ENCODE results near the gene PLAC1.
A peak's percentile ranks its signal among the peaks of the same experiment; 100 is the strongest.

PLAC1 gene

DNA sequence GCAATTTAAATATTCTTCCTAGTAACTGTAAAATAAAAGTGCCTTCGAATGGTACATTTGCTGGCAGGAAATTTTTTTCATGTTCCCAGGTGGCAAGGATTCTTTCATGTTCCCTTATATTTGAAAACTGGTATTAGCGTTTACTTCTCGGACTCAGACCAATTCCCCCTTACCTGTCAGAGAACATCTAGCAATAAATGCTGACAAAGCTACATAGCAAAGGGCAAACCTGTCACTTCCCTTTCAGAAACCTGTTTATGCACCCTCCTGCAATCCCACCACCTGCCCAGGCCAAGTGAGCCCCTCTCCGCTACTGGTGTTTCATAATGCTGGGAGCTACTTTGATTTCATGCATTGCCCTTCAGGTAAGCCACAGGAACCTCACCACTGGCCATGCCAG is 100.1 kb downstream of the PLAC1 start:
- TF ChIP-seq, protein P1, sequence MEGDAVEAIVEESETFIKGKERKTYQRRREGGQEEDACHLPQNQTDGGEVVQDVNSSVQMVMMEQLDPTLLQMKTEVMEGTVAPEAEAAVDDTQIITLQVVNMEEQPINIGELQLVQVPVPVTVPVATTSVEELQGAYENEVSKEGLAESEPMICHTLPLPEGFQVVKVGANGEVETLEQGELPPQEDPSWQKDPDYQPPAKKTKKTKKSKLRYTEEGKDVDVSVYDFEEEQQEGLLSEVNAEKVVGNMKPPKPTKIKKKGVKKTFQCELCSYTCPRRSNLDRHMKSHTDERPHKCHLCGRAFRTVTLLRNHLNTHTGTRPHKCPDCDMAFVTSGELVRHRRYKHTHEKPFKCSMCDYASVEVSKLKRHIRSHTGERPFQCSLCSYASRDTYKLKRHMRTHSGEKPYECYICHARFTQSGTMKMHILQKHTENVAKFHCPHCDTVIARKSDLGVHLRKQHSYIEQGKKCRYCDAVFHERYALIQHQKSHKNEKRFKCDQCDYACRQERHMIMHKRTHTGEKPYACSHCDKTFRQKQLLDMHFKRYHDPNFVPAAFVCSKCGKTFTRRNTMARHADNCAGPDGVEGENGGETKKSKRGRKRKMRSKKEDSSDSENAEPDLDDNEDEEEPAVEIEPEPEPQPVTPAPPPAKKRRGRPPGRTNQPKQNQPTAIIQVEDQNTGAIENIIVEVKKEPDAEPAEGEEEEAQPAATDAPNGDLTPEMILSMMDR (conservative IDR thresholded peaks at IDR 0.05; ENCODE audit: low read depth): no peak
- POLR2A ChIA-PET (ENCODE audit: low non-redundant PET): no interaction called here
- no peak for DNase-seq (ENCODE audit: low spot score)
- H3K27ac ChIP-seq: no peak overlapping the region
- CTCF ChIA-PET: no interaction called here

DNA sequence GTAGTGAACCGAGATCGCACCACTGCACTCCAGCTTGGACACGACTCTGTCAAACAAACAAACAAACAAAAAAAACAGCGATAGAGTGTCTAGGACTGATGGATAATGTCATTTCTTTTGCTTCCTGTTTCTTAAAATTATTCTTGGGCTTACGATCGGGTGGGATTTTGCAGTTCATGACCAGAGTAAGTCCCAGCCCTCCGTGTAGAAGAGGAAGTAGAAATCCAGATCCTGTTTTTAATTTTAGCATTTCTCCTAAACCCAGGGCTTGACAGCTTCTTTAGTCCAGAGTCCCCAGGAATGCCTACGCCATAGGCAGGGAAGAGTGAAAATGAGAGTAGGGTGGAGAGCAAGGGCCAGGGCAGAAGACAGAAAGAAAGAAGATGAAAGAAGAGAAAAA is 104.0 kb downstream of the PLAC1 start:
- TF ChIP-seq, protein P1 (conservative IDR thresholded peaks at IDR 0.05; ENCODE audit: low read depth): no peak
- no peak overlapping the region for H3K27ac ChIP-seq
- ChIA-PET CTCF (no interaction called here), POLR2A (ENCODE audit: low non-redundant PET) (no interaction called here)
- no peak for DNase-seq (ENCODE audit: low spot score)

DNA sequence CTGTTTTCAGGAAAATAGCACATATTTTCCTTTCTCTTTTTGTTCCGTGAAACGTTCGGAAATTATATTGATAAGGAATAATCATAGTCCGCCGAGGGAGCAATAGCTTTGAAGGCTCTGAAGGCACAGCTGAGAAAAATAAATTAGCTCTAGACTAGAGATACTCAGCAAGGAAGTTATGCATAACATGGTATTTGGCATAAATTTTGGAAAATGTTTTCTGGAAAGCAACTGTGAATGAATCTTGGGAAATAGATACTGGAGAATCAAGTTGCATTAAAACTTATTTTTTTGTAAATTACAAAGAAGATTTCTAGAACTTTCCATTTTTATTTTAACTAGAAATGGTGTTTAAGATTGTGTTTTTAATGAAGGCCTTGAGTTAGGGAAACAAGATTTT is 105.9 kb downstream of the PLAC1 start:
- H3K27ac ChIP-seq: no peak overlapping the region
- ChIA-PET CTCF (no interaction called here), POLR2A (ENCODE audit: low non-redundant PET) (no interaction called here)
- DNase-seq (ENCODE audit: low spot score): no peak
- TF ChIP-seq, protein P1 (conservative IDR thresholded peaks at IDR 0.05; ENCODE audit: low read depth): no peak

DNA sequence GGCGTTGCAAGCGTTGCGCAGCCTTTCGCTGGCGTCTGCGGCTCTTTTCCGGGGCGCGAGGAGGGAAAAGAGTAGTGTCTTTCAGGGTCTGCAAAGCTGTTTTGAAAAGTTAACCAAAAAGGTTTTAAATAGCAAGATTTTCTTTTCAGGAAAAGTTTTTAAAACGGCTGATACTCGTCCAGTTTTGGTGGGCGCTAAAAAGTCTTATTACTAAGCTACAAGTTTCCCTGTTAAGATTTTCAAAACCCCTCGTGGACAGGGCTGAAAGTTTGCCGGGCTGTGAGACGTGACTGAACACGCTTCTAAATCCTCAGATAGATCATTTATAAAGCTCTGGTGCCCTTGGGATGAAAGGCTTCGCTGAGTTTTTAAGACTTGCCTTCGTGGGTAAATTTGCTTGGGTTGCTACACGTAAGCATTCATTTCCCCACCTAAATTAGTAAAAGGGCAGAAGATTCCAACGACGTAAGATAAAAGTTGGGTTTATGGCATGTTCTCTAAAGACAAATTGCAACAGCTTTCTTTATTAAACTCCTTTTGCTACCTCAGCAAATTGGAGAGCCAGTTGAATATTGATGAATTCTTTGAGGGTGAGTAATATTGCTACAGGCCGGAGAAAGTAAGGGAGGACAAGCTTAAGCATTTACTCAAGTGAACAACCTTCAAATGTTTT is 106.8 kb downstream of the PLAC1 start:
- H3K27ac ChIP-seq: no peak overlapping the region; the same call in 1 of the 2 replicates
- DNase-seq (ENCODE audit: low spot score): peak; percentile 26
- ChIA-PET CTCF (no interaction called here), POLR2A (ENCODE audit: low non-redundant PET) (no interaction called here)
- TF ChIP-seq, protein P1 (conservative IDR thresholded peaks at IDR 0.05; ENCODE audit: low read depth): no peak

DNA sequence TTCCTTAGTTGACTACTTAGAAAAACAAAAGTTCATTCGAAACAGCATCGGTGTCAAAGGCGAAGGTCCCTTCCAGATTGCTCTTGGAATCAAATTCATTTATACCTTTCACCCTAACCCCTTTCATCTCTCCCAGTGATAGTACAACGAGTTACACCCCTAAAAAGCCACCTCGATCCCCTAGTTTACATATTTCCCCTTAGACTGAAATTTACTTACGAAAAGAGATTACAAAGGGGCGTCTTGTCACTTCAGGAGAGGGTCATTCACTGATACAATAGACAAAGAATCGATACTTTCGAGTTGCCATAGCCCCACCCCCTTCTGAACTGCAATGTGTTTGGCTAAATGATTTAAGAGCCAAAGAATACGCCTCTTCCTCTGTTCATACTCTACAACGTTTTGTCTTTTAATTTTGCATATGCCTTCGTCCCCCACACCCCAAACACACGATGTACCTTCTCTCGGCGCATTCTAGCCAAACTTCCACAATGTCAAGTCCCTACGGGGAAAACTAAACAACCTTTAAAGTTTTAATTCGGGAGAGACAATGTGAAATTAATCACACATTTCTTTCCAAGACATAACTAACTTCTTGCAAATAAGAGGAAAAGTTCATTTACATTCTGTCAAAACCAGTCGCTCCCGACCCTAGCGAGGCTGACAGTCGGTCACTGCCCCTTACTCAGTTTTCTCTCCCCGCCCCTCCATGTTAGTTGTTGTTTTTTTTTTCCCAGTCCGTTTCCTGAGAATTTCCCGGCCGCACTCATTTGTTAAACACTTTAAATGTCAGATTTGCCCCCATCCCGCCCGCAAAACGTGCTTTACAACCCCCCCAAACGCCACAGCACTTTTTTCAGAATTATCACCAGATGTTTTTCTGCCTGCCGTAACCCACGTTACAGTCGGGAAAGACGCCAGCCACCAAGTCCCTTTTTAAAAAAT is 109.7 kb downstream of the PLAC1 start:
- peak overlapping the region; percentile 83 for H3K27ac ChIP-seq
- TF ChIP-seq, protein P1 (conservative IDR thresholded peaks at IDR 0.05; ENCODE audit: low read depth): no peak
- DNase-seq (ENCODE audit: low spot score): no peak
- ChIA-PET POLR2A (ENCODE audit: low non-redundant PET) (no interaction called here), CTCF (no interaction called here)

DNA sequence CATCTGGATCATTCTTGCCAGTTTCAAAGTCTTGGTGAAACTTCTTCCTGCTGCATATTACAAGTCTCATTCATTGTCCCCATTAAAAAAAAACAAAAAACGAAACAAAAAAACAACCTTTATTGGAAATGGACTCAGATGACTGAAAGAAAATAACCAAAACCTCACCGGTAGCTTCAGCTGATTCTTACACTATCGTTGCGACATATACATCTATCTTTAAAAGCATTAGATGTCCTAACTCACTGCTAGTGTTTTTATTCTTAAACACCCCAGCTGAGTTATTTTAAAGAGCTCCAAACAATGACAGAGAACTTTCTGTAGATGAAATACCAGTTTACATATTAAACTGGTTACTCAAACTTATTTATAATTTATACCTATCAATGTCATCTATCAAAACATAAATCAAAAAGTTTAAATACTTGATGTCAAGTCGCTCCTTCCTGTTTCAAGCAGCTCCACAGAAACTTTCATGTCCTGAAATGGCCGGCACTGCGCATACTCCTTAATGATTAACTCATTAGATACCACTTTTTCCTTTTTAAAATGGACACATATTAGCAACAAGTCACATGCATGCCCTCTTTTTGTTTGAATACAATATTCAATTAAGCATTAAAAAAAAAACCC is 111.1 kb downstream of the PLAC1 start:
- ChIA-PET POLR2A (ENCODE audit: low non-redundant PET) (no interaction called here), CTCF (no interaction called here)
- TF ChIP-seq, protein P1 (conservative IDR thresholded peaks at IDR 0.05; ENCODE audit: low read depth): no peak
- no peak for DNase-seq (ENCODE audit: low spot score)
- H3K27ac ChIP-seq: no peak overlapping the region
